Activated CD4-positive, alpha-beta memory T cell treated with anti-CD3 and anti-CD28 coated beads for 36 hours (primary cell): ENCODE measurements around the gene ABCB10. TPM values are rescaled to one million over a fixed set of nuclear protein-coding genes. Genes with fewer than 3 reads are reported as not detected.

Source experiments
- CTCF ChIA-PET: fragments of 350-600 bp; sonication (Branson Sonifier 250); formaldehyde crosslinking; loops from one replicate; lab custom pipeline; 2021; ENCODE audit warnings: antibody characterized with exemption, inconsistent platforms; lab: Charles Lee
- POLR2A ChIA-PET: fragments of 350-600 bp; sonication (Branson Sonifier 250); formaldehyde crosslinking; loops from one replicate; lab custom pipeline; 2021; ENCODE audit warnings: antibody characterized with exemption; lab: Charles Lee
- DNase-seq: peaks from one replicate; pipeline ENCODE4 v3.0.0-alpha.2; 2020
- H3K27ac Mint-ChIP-seq: one replicate; pipeline ENCODE4 v1.8.0; 2021; ENCODE audit warnings: mixed read lengths
- H3K27me3 Mint-ChIP-seq: one replicate; pipeline ENCODE4 v1.8.0; 2021; ENCODE audit warnings: mixed read lengths
- H3K36me3 Mint-ChIP-seq: one replicate; pipeline ENCODE4 v1.8.0; 2021; ENCODE audit warnings: mixed read lengths
- H3K4me1 Mint-ChIP-seq: one replicate; pipeline ENCODE4 v1.8.0; 2021; ENCODE audit warnings: low read depth, mixed read lengths
- H3K4me3 Mint-ChIP-seq: one replicate; pipeline ENCODE4 v1.8.0; 2021; ENCODE audit warnings: mild to moderate bottlenecking, mixed read lengths
- H3K9me3 Mint-ChIP-seq: one replicate; pipeline ENCODE4 v1.8.0; 2021; ENCODE audit warnings: mixed read lengths
- intact Hi-C: fragments of 100-400 bp; cut with micrococcal nuclease; formaldehyde crosslinking; loops from one replicate; pipeline ENCODE4 v1.15.1; 2023
- total RNA-seq, 2 experiments: library from RNA; stranded (reverse); gene quantifications; one replicate each; pipeline ENCODE4 v1.2.3, GENCODE V29; 2021

ABCB10 gene
- total RNA-seq, 2 experiments from 2014 or later = 30.8 to 31.0 TPM

- H3K4me3 Mint-ChIP-seq = no peak overlapping the region
- H3K36me3 Mint-ChIP-seq = peaks cover 18% of the 10 kb centered on the region
- CTCF ChIA-PET = no interaction called here
- no peak for DNase-seq
- H3K4me1 Mint-ChIP-seq = no peaks in the 10 kb centered on the region
- H3K27ac Mint-ChIP-seq = no peak overlapping the region
- H3K27me3 Mint-ChIP-seq = no peaks in the 10 kb centered on the region
- H3K9me3 Mint-ChIP-seq = no peaks in the 10 kb centered on the region
- POLR2A ChIA-PET = interaction anchor here (0.7 kb wide), 1 partner anchor 34 kb away, joined by 5 read pairs; no protein-coding TSS in a partner anchor
- intact Hi-C loops = no loop called here
These were observed 31.6 kb upstream of the ABCB10 start for GRCh38 chr1:229590119-229590518.

DNA sequence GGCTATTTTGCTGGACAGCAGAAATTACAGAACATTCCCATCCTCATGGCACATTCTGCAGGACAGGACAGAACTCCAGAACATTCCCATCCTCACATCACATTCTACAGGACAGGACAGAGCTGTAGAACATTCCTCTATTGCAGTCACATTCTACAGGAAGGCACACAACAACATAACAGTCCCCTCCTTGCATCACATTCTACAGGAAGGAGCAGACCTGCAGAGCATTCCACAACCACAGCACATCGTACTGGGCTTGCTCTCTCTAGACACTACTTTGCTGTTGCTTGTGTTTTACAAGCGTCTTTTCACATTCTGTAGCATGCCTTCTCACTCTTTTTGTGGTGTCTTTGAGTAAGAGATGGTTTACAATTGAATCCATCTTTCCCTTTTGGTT, 26.8 kb upstream of the ABCB10 start:
- POLR2A ChIA-PET = no interaction called here
- Mint-ChIP-seq H3K9me3 (no peaks in the 10 kb centered on the region), H3K36me3 (no peaks in the 10 kb centered on the region), H3K27ac (no peak overlapping the region), H3K27me3 (no peaks in the 10 kb centered on the region), H3K4me1 (no peaks in the 10 kb centered on the region), H3K4me3 (no peak overlapping the region)
- intact Hi-C loops = no loop called here
- CTCF ChIA-PET = no interaction called here
- DNase-seq = no peak

DNA sequence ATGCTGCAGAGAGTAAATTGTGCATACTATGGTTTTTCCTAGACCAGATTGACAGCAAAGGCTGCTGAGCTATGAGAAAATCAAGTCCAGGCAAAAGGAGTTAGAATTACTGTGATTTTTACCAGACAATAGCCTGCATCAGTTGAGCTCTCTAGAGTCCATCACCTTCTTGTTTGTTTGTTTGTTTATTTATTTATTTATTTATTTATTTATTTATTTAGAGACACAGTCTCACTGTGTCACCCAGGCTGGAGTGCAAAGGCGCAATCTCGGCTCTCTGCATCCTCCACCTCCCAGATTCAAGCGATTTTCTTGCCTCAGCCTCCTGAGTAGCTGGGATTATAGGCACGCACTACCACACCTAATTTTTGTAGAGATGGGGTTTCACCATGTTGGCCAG, 24.2 kb upstream of the ABCB10 start:
- Mint-ChIP-seq H3K4me1 (no peaks in the 10 kb centered on the region), H3K4me3 (no peak overlapping the region), H3K9me3 (no peaks in the 10 kb centered on the region), H3K36me3 (no peaks in the 10 kb centered on the region), H3K27ac (no peak overlapping the region), H3K27me3 (no peaks in the 10 kb centered on the region)
- no peak for DNase-seq
- intact Hi-C loops = no loop called here
- CTCF ChIA-PET = interaction anchor here (1.1 kb wide), 1 partner anchor 22 kb away, joined by 4 read pairs; no protein-coding TSS in a partner anchor
- POLR2A ChIA-PET = no interaction called here

DNA sequence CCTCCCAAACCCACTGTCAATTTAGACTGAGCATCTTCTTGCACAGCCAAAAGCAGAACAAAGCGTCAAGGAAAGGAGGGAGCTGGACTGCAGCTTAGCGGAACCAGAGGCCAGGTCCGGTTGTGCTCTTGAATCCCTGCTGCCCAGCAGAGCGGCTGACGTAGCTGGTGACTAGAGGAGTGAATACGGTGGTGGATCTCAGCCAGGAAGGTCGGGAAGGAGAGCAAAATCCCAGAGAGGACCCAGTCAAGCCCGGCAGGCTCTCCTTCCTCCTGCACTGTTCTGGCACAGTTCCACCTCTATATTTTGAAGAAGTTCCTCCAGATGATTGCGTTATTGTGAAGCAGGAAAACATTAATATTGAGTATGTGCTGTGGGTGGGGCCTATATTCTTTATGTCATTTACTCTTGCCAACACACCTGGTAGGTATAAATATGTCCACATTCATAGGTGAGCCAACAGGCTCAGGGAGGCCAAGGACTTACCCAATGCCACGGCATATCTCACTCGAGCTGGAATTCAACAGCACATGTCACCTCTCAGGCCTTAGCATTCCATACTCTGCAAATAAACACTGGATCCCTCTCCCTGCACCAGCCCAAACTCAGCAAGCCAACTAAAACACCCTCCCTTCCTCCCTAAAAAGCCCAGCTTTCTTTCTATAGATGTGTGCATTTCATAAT, 23.6 kb upstream of the ABCB10 start:
- intact Hi-C loops = no loop called here

GRCh38 chr1:229581485-229581884, 23.0 kb upstream of the ABCB10 start:
- intact Hi-C loops = no loop called here
- no peaks in the 10 kb centered on the region for H3K27me3 Mint-ChIP-seq
- CTCF ChIA-PET = no interaction called here
- no peaks in the 10 kb centered on the region for H3K4me1 Mint-ChIP-seq
- H3K27ac Mint-ChIP-seq = no peak overlapping the region
- no peaks in the 10 kb centered on the region for H3K36me3 Mint-ChIP-seq
- POLR2A ChIA-PET = no interaction called here
- no peak overlapping the region for H3K4me3 Mint-ChIP-seq
- no peak for DNase-seq
- no peaks in the 10 kb centered on the region for H3K9me3 Mint-ChIP-seq

More for the DNA sequence above, 23.6 kb upstream of the ABCB10 start:
- Mint-ChIP-seq H3K27me3 (no peaks in the 10 kb centered on the region), H3K9me3 (no peaks in the 10 kb centered on the region), H3K27ac (no peak overlapping the region), H3K4me3 (no peak overlapping the region), H3K36me3 (no peaks in the 10 kb centered on the region), H3K4me1 (no peaks in the 10 kb centered on the region)
- CTCF ChIA-PET = interaction anchor here (1.1 kb wide), 1 partner anchor 22 kb away, joined by 4 read pairs; no protein-coding TSS in a partner anchor
- POLR2A ChIA-PET = no interaction called here
- no peak for DNase-seq

GRCh38 chr1:229579059-229579673, 20.7 kb upstream of the ABCB10 start:
- Mint-ChIP-seq H3K4me3 (no peak overlapping the region), H3K27ac (no peak overlapping the region), H3K27me3 (no peaks in the 10 kb centered on the region), H3K36me3 (no peaks in the 10 kb centered on the region), H3K4me1 (no peaks in the 10 kb centered on the region), H3K9me3 (no peaks in the 10 kb centered on the region)
- no peak for DNase-seq
- ChIA-PET CTCF (interaction anchor here (0.6 kb wide), 1 partner anchor 13 kb away, joined by 3 read pairs; no protein-coding TSS in a partner anchor), POLR2A (no interaction called here)
- intact Hi-C loops = no loop called here

DNA sequence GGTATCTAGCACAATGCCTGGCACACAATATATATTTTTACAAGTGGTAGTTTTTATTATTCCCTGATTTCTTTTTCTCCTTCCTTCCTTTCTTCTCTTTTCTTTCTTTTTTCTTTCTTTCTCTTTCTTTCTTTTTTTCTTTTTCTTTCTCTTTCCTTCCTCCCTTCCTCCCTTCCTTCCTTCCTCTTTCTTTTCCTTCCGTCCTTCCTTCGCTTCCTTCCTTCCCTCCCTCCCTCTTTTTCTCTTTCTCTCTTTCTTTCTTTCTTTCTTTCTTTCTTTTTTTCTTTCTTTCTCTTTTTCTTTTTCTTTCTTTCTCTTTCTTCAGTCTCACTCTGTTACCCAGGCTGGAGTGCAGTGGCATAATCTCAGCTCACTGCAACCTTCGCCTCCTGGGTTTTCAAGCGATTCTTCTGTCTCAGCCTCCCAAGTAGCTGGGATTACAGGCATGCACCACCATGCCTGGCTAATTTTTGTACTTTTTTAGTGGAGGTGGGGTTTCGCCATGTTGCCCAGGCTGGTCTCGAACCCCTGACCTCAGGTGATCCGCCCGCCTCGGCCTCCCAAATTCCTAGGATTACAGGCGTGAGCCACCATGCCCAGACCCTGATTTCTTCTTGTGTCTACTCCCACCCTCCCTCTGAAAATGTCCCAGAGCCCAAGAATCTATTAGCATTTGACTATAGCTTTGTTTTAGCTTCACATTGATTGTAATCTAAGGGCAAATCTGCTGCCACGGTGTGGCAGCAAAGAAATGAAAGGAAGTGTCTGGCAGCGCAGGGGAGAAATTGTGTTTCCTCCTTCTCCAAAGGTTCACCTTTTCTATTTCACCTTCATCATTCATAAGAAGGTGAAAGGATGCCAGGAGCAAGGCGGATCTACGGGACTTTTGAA, 19.9 kb upstream of the ABCB10 start:
- DNase-seq = no peak
- Mint-ChIP-seq H3K4me1 (no peaks in the 10 kb centered on the region), H3K27me3 (no peaks in the 10 kb centered on the region), H3K9me3 (no peaks in the 10 kb centered on the region), H3K27ac (no peak overlapping the region), H3K36me3 (no peaks in the 10 kb centered on the region), H3K4me3 (no peak overlapping the region)
- POLR2A ChIA-PET = interaction anchor here (0.7 kb wide), 1 partner anchor 18 kb away, joined by 7 read pairs; no protein-coding TSS in a partner anchor
- CTCF ChIA-PET = no interaction called here
- intact Hi-C loops = no loop called here

DNA sequence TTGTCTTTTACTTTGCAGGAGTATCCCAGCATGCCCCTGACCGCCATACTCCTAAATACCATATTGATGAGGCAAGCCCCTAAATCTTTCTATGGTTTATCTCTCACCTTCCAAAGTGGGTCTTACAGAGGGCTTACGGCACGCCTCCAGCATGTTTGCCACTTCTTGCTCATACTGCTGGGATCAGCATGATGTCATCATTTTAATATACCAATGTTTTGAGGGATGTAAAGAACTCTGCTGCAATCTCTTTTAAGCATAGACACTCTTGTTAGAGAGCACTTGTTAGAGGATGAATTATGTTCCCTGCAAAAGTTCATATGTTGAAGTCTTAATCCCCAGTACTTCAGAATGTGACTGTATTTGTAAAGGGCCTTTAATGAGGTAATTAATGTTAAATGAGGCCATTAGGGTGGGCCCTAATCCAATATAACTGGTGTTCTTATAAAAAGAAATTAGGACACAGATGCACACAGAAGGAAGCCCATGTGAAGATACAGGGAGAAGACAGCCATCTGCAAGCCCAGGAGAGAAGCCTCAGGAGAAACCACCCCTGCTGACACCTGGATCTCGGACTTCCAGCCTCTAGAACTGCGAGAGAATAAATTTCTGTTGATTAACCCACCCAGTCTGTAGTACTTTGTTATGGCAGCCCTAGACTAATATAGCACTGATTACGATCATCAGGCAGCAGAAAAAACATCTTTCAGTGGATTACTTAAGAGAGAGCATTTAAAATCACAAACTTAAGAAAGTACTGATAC, 16.4 kb upstream of the ABCB10 start:
- no peaks in the 10 kb centered on the region for H3K36me3 Mint-ChIP-seq
- POLR2A ChIA-PET = no interaction called here
- CTCF ChIA-PET = no interaction called here
- H3K27me3 Mint-ChIP-seq = no peaks in the 10 kb centered on the region
- H3K4me3 Mint-ChIP-seq = no peak overlapping the region
- DNase-seq = no peak
- no peak overlapping the region for H3K27ac Mint-ChIP-seq
- intact Hi-C loops = no loop called here
- H3K4me1 Mint-ChIP-seq = peaks cover 2% of the 10 kb centered on the region
- no peaks in the 10 kb centered on the region for H3K9me3 Mint-ChIP-seq

- no peak overlapping the region for H3K4me3 Mint-ChIP-seq
- POLR2A ChIA-PET = no interaction called here
- CTCF ChIA-PET = no interaction called here
- no peaks in the 10 kb centered on the region for H3K27me3 Mint-ChIP-seq
- intact Hi-C loops = no loop called here
- no peak overlapping the region for H3K27ac Mint-ChIP-seq
- H3K9me3 Mint-ChIP-seq = no peaks in the 10 kb centered on the region
- peaks cover 2% of the 10 kb centered on the region for H3K4me1 Mint-ChIP-seq
- DNase-seq = peak; percentile 13
- H3K36me3 Mint-ChIP-seq = no peaks in the 10 kb centered on the region
These were observed 13.8 kb upstream of the ABCB10 start for GRCh38 chr1:229572286-229572685.

DNA sequence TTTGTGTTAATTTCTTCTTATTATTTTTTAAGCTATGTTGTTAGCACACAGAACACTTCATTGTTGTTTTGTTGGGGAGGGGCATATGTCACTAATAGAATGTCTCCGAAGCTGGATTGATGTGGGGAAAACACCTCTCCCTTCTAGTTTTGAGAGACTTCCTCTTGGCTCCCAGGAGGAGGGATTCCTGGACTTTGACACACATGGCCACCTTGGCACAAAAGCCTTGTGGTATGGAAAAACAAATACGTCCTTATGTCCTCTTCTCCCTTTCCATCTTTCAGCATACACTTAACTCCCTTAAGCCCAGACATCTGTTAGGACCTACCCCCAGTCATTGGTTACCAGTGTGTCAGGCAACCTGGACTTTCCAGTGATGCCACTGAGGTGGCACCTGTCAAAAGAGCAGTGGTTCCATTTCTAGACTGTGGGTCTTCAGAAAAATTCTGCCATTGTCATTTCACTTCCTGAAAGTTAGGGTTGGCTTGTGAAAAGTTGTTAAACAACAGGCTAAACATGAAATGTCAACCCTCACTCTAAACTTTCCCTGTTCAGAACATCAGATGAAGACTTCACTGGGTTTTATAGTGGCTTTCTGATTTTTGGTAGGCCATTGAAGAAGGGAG, 12.5 kb upstream of the ABCB10 start:
- no peaks in the 10 kb centered on the region for H3K36me3 Mint-ChIP-seq
- ChIA-PET CTCF (no interaction called here), POLR2A (no interaction called here)
- no peak for DNase-seq
- H3K27ac Mint-ChIP-seq = no peak overlapping the region
- H3K4me1 Mint-ChIP-seq = peaks cover 2% of the 10 kb centered on the region
- intact Hi-C loops = no loop called here
- no peak overlapping the region for H3K4me3 Mint-ChIP-seq
- no peaks in the 10 kb centered on the region for H3K9me3 Mint-ChIP-seq
- H3K27me3 Mint-ChIP-seq = no peaks in the 10 kb centered on the region

DNA sequence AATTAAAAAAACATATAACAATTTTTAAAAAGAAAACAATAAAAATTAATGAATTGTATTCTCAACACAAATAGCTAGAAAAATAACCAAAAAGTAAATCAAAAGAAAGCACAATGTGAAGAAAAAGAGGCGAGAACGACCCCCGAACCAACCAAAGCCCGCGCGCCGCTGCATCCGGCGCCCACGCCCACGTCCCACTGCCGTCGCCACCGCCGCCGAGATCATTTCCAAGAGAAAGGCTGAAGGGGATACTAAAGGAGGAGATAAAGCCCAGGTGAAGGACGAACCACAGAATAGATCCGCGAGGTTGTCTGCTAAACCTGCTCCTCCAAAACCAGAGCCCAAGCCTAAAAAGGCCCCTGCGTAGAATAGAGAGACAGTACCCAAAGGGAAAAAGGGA, 11.8 kb upstream of the ABCB10 start:
- ChIA-PET CTCF (no interaction called here), POLR2A (no interaction called here)
- Mint-ChIP-seq H3K36me3 (no peaks in the 10 kb centered on the region), H3K27me3 (no peaks in the 10 kb centered on the region), H3K4me3 (no peak overlapping the region), H3K9me3 (no peaks in the 10 kb centered on the region), H3K4me1 (peaks cover 2% of the 10 kb centered on the region), H3K27ac (no peak overlapping the region)
- intact Hi-C loops = no loop called here
- DNase-seq = no peak
